ENCODE data around the gene PKP4. TPM values are rescaled to one million over a fixed set of nuclear protein-coding genes. Genes with fewer than 3 reads are reported as not detected.

Gene PKP4
- total and polyA plus RNA-seq, 2 of the 8 experiments (the other 6 are each of a cell fraction or from before 2014, with no cell fraction given), result 48.2 to 88.0 TPM

GRCh38 chr2:158620656-158621055 is 163.9 kb downstream of the PKP4 start:
- no peak overlapping the region for H4K91ac ChIP-seq (replicated peaks; ENCODE audit: insufficient read length, low read length)

More at GRCh38 chr2:158620656-158621055, 163.9 kb downstream of the PKP4 start:
- Histone ChIP-seq H3K27ac (ENCODE audit: low read depth, low read length) (no peak overlapping the region), H3K56ac (replicated peaks; ENCODE audit: insufficient read length, low read depth, low read length) (no peak overlapping the region), H3K18ac (ENCODE audit: extremely low read depth, low read length) (no peak overlapping the region), H2BK15ac (ENCODE audit: low read length) (no peak overlapping the region), H3K4ac (replicated peaks; ENCODE audit: insufficient read length, low read depth, low read length) (no peak overlapping the region), H3K4me2 (ENCODE audit: insufficient read depth in 1 of 2, low read depth in 2 of 2, low read length in 2 of 2) (no peak overlapping the region), H3K27me3 (replicated peaks in 1 of 4; ENCODE audit: control insufficient read depth in 3 of 4, extremely low read depth in 1 of 4, insufficient read depth in 3 of 4, low read length in 3 of 4) (no peaks in the 10 kb centered on the region), H2BK12ac (ENCODE audit: low read depth, low read length) (no peak overlapping the region), H2AFZ (ENCODE audit: low read length) (no peak overlapping the region), H3K9ac (replicated peaks in 1 of 4; ENCODE audit: extremely low read depth in 1 of 4, low read depth in 3 of 4, low read length in 3 of 4) (no peak overlapping the region), H3K4me1 (replicated peaks in 1 of 4; ENCODE audit: control insufficient read depth in 3 of 4, insufficient read depth in 4 of 4, low read length in 3 of 4) (no peaks in the 10 kb centered on the region), H2BK20ac (ENCODE audit: low read length) (no peak overlapping the region), H3K23ac (ENCODE audit: insufficient read length) (no peak overlapping the region), H3K14ac (ENCODE audit: insufficient read length) (no peak overlapping the region), H2BK120ac (replicated peaks; ENCODE audit: low read depth, low read length) (no peak overlapping the region), H3K9me3 (ENCODE audit: insufficient read depth in 2 of 2, low read depth in 1 of 2, low read length in 1 of 2) (no peaks in the 10 kb centered on the region), H3K4me3 (ENCODE audit: extremely low read depth in 1 of 4, insufficient read depth in 2 of 4, low read depth in 3 of 4, low read length in 4 of 4) (no peak overlapping the region), H2BK5ac (ENCODE audit: low read depth, low read length) (no peak overlapping the region), H3K23me2 (ENCODE audit: low read depth, low read length) (no peaks in the 10 kb centered on the region), H4K8ac (ENCODE audit: extremely low read depth, insufficient read depth, low read length) (no peak overlapping the region), H3K36me3 (ENCODE audit: control insufficient read depth in 2 of 4, insufficient read depth in 4 of 4, low read length in 3 of 4) (peaks cover 2 to 51% (median 26%) of the 10 kb centered on the region in 4 experiments; a peak in 7 of 8 replicates), H4K20me1 (replicated peaks in 1 of 2; ENCODE audit: control insufficient read depth in 1 of 2, insufficient read depth in 2 of 2, low read length in 2 of 2) (peaks cover 0 to 3% of the 10 kb centered on the region in 2 experiments), H4K5ac (ENCODE audit: insufficient read length, low read depth, low read length) (no peak overlapping the region), H3K79me2 (ENCODE audit: control insufficient read depth in 1 of 2, insufficient read depth in 2 of 2, low read length in 2 of 2) (no peaks in the 10 kb centered on the region), H2AK5ac (ENCODE audit: low read depth, low read length) (no peak overlapping the region), H3K79me1 (ENCODE audit: low read depth, low read length) (no peaks in the 10 kb centered on the region)
- ChIA-PET POLR2A (ENCODE audit: partially characterized antibody) (no interaction called here), CTCF (ENCODE audit: partially characterized antibody) (interaction anchor here (1.0 kb wide), 1 partner anchor 10 kb away, joined by 3 read pairs; no protein-coding TSS in a partner anchor)
- DNase-seq (ENCODE audit: low read depth in 1 of 2, low spot score in 2 of 2) (no peak), FAIRE-seq (no peak)
- TF ChIP-seq CHD2 (IDR thresholded peaks at IDR 0.05; ENCODE audit: low read length) (no peak), USF2 (IDR thresholded peaks at IDR 0.05; ENCODE audit: low read length) (no peak)
- 88% methylated on average over 2 of the region's 2 CpGs; no CpG with 5 or more reads in 1 of the 2 experiments for WGBS, 2 experiments (ENCODE audit: extremely low coverage in 1 of 2, insufficient coverage in 1 of 2, insufficient read length in 1 of 2, insufficient replicate concordance in 2 of 2, low coverage in 1 of 2, low lambda C conversion rate in 2 of 2, missing lambda C conversion rate in 1 of 2)
